ENCODE data around the gene RHOXF2.

The RHOXF2 gene

DNA sequence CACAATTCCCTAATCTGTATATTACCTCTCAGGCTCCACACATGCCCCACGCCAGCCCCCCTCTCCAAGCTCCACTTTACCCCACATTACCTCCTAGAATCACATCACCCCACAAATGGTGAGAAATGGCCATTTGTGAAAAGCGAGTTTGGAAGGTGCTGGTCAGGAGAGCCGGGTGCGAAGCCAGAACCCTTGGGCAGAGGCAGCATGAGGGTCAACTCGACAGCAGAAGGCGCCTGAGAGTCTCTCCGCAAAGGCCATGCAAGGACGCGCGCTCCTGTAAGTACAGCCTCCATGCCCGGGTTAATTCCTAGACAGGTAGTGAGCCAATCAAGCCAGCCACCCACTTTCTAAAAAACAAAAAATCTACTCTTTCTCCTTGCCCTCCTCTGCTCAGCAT, 42.4 kb downstream of the RHOXF2 start:
- no peak for DNase-seq (ENCODE audit: low spot score)

DNA sequence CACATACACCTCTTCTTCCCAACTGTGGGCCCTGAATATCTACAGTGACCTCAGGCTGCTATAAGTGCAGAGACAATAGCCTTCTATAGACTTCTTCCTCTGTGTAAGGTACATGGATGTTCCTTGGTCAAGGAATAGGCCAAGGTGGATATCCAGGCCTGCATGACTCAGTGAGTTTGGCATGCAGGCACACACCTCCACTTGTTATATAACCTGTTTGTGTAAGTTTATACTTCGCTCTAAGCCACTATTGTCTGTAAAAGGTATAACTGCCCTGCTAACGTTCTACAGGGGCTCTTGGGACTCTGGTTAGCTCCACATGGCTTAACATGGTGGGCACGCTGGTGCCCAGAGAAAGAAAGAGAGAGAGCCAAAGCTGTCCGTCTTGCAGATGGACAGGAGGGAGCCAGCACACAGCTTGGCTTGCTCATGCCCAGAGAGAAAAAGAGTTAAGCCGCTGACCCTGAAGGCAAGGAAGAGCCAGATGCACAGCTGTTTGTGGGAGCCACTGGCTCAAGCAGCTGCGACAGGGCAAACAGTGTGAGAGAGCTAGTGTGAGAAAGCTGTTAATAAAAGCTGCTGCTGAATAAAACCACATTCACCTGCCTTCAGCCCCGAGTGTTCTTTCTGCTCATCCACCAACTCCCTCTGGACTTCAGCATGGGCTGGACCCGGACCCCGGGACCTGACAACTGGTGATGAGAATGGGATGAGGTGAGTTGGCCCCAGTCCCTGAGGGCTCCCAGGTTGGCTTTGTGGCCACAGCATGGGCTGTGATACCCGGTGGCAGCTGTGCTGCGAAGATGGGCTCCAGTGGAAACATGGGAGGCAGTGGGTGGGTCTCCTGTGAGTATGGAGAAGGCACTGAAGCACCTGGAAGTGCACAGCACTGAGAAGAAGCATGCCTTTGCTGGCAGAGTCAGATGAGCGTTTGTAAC, 47.7 kb downstream of the RHOXF2 start:
- DNase-seq (ENCODE audit: low spot score), result no peak

DNA sequence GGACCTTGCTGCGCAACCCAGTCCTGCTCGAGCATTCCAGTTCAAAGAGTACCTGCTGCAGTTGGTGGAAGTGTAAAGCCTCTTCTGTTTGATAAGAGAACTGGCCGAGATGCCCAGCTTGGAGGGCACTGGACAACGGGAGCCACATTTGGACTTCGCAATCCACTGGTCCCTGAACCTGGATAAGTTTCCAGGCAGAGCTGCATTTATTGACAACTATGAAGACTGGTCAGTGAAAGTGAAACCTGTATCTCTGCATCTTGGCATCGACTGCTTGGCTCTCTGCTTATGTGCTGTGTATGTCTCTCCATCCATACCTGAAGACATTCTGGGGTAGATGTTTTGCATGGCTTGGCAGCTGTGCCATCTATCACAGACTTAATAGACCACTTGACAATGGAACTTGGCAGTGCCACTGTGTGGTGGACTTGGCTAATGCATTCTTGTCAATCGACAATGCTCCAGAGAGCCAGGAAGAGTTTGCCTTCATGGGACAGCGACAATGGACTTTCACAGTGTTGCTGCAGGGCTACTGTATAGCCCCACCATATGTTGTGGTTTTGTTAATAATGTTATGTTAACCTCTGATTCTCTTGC, 48.7 kb downstream of the RHOXF2 start:
- peak; percentile 21 for DNase-seq (ENCODE audit: low spot score)

DNA sequence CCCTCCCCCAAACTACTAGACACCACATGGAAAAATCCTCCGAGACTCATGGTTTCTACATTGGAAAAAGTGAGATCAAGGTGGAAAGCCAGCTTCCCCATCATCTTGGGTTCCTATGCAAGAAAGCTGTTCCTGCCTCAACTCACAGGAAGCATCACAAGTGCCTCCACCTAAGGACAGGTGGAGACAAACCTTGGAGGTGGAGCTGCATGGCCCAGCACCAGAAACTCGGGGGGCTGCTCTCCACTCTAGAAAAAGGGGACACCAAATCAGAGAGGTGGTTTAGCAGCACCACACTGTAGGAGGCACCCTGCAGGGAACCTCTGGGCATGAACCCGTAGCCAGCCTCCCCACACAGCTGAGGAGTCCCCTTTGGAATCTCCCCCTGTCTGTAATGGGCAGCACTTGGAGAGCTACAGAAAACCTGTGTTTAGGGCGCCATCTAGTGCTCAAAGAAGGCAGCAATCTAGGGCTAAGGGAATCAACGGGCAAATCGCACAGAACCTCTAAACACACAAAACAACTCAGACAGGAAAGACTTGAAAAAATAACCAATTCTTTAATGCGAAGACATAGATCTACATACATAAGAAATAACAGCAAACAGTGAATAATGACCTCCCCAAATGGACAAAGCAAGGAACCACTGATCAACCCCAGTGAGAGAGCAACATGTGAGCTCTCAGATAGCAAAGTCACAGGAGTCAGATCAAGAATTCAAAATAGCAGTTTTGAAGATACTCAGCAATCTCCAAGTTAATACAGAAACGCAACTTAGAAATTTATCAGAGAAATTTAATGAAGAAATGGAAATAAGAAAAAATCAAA, 55.2 kb downstream of the RHOXF2 start:
- DNase-seq (ENCODE audit: low spot score), result peak; percentile 68
